HG02588 (cell line): ENCODE measurements around the gene BCL6.
A peak's percentile ranks its signal among the peaks of the same experiment; 100 is the strongest.
"Not testable (repeated sequence)": the region's sequence is repeated elsewhere in the genome, so short reads cannot be mapped to it uniquely, and the experiment has no call there.

Source experiments
- ATAC-seq: cut with Tn5 transposase; IDR thresholded peaks from one replicate; pipeline ENCODE4 v1.9.1; 2021; ENCODE audit warnings: mild to moderate bottlenecking, moderate library complexity; ENCODE audit not compliant: unreplicated experiment

The BCL6 gene

GRCh38 chr3:187681756-187682155 is 63.5 kb downstream of the BCL6 start:
- not testable (repeated sequence) for ATAC-seq

GRCh38 chr3:187679638-187680396 is 65.5 kb downstream of the BCL6 start:
- ATAC-seq = peak; percentile 65

GRCh38 chr3:187678726-187679268 is 66.5 kb downstream of the BCL6 start:
- no peak for ATAC-seq

- ATAC-seq = no peak
Observed at GRCh38 chr3:187677604-187678003, 67.7 kb downstream of the BCL6 start.

GRCh38 chr3:187673012-187673411 is 72.3 kb downstream of the BCL6 start:
- ATAC-seq = no peak
